Measurements from ENCODE around the gene CHST12.
"Not testable (repeated sequence)": the region's sequence is repeated elsewhere in the genome, so short reads cannot be mapped to it uniquely, and the experiment has no call there.

Gene CHST12

GRCh38 chr7:2461268-2462026, 58.0 kb downstream of the CHST12 start:
- DNase-seq (ENCODE audit: low read depth) = no peak

- no peak for DNase-seq (ENCODE audit: low read depth)
Measured at GRCh38 chr7:2462731-2463130, 59.3 kb downstream of the CHST12 start.

GRCh38 chr7:2465928-2466327, 62.5 kb downstream of the CHST12 start:
- no peak for DNase-seq (ENCODE audit: low read depth)

GRCh38 chr7:2466675-2467074, 63.3 kb downstream of the CHST12 start:
- DNase-seq (ENCODE audit: low read depth) = no peak

GRCh38 chr7:2468227-2468626, 64.8 kb downstream of the CHST12 start:
- DNase-seq (ENCODE audit: low read depth) = no peak

GRCh38 chr7:2469460-2470203, 66.2 kb downstream of the CHST12 start:
- not testable (repeated sequence) for DNase-seq (ENCODE audit: low read depth)

- DNase-seq (ENCODE audit: low read depth) = no peak
Measured at GRCh38 chr7:2470204-2471021, 67.0 kb downstream of the CHST12 start.

- no peak for DNase-seq (ENCODE audit: low read depth)
Measured at GRCh38 chr7:2471022-2471329, 67.6 kb downstream of the CHST12 start.

GRCh38 chr7:2471396-2471795, 68.0 kb downstream of the CHST12 start:
- no peak for DNase-seq (ENCODE audit: low read depth)

- no peak for DNase-seq (ENCODE audit: low read depth)
Measured at GRCh38 chr7:2472739-2473138, 69.3 kb downstream of the CHST12 start.

GRCh38 chr7:2473496-2474180, 70.2 kb downstream of the CHST12 start:
- no peak for DNase-seq (ENCODE audit: low read depth)

- no peak for DNase-seq (ENCODE audit: low read depth)
Measured at GRCh38 chr7:2474224-2474623, 70.8 kb downstream of the CHST12 start.

GRCh38 chr7:2474813-2475677, 71.6 kb downstream of the CHST12 start:
- DNase-seq (ENCODE audit: low read depth) = no peak

GRCh38 chr7:2475678-2476015, 72.2 kb downstream of the CHST12 start:
- DNase-seq (ENCODE audit: low read depth) = no peak

- no peak for DNase-seq (ENCODE audit: low read depth)
Measured at GRCh38 chr7:2476298-2476697, 72.9 kb downstream of the CHST12 start, which contains the start of gene GRIFIN. Gene GRIFIN, minus strand, starts transcription at chr7:2476398. Its CDS starts 15 bp downstream, at chr7:2476383.

- no peak for DNase-seq (ENCODE audit: low read depth)
Measured at GRCh38 chr7:2476776-2477446, 73.5 kb downstream of the CHST12 start.

GRCh38 chr7:2477447-2478398, 74.3 kb downstream of the CHST12 start:
- no peak for DNase-seq (ENCODE audit: low read depth)

GRCh38 chr7:2478399-2478785, 75.0 kb downstream of the CHST12 start:
- DNase-seq (ENCODE audit: low read depth) = no peak

- DNase-seq (ENCODE audit: low read depth) = no peak
Measured at GRCh38 chr7:2478800-2479199, 75.4 kb downstream of the CHST12 start.

All from fibroblast of the conjunctiva (primary cell).